GM23338 (cell line): ENCODE results near the gene PPP1R27.

Experiments used
- CTCF ChIP-seq, 2 experiments: fragments of 200-600 bp in 1 of 2; sonication (generic) in 1 of 2; conservative IDR thresholded peaks; 2 replicates each; pipeline versions ENCODE4 v1.5.1 to v1.6.1; 2016 to 2017; ENCODE audit warnings: antibody characterized with exemption in 2 of 2, low read depth in 2 of 2, mild to moderate bottlenecking in 2 of 2, moderate library complexity in 1 of 2
- EZH2 ChIP-seq: fragments of 200-600 bp; sonication (generic); IDR thresholded peaks from one replicate; pipeline ENCODE4 v1.8.0; 2017; ENCODE audit warnings: antibody characterized with exemption, mild to moderate bottlenecking, low read depth; ENCODE audit not compliant: unreplicated experiment
- POLR2AphosphoS5 ChIP-seq: IDR thresholded peaks from 2 replicates; pipeline ENCODE4 v1.6.1; 2016; ENCODE audit warnings: antibody characterized with exemption, low read depth
- REST ChIP-seq: IDR thresholded peaks from one replicate; pipeline ENCODE4 v1.6.1; 2018; ENCODE audit warnings: antibody characterized with exemption; ENCODE audit not compliant: unreplicated experiment
- ZNF331 ChIP-seq: fragments of 250-450 bp; sonication (Bioruptor Pico); IDR thresholded peaks from 2 replicates; pipeline ENCODE4 v1.5.0; 2020; ENCODE audit warnings: low read depth, mild to moderate bottlenecking, moderate library complexity

GRCh38 chr17:81822312-81822637 is 12.6 kb downstream of the PPP1R27 start:
- TF ChIP-seq POLR2AphosphoS5 (no peak), CTCF (conservative IDR thresholded peaks at IDR 0.05; ENCODE audit: low read depth in 2 of 2) (no peak), ZNF331 (CRISPR knock-in tag) (no peak), EZH2 (no peak), REST (no peak)
